ENCODE data around the gene RUNX1. TPM values are rescaled to one million over a fixed set of nuclear protein-coding genes. Genes with fewer than 3 reads are reported as not detected.

Gene RUNX1
- total and polyA plus RNA-seq, 10 of the 15 experiments (the other 5 are each of a cell fraction or from before 2014, with no cell fraction given), result 0.90 to 15.2 (median 4.1) TPM

- no peak for TF ChIP-seq ATF2 (IDR thresholded peaks at IDR 0.05; ENCODE audit: low read length)
- peak; percentile 42 for TF ChIP-seq RUNX3 (IDR thresholded peaks at IDR 0.05; ENCODE audit: low read length)
- no peak for TF ChIP-seq RCOR1 (conservative IDR thresholded peaks at IDR 0.05; ENCODE audit: low read depth, low read length)
- TF ChIP-seq USF1 (IDR thresholded peaks at IDR 0.05; ENCODE audit: borderline replicate concordance, extremely low read length, insufficient read depth, low read depth, low read length), result no peak
- no peak for TF ChIP-seq EZH2 (IDR thresholded peaks at IDR 0.05; ENCODE audit: borderline replicate concordance, control insufficient read depth, low read depth, low read length)
- TF ChIP-seq BMI1 (IDR thresholded peaks at IDR 0.05; ENCODE audit: borderline replicate concordance), result no peak
- TF ChIP-seq SMC3 (IDR thresholded peaks at IDR 0.05; ENCODE audit: borderline replicate concordance, low read length), result no peak
Measured at GRCh38 chr21:35015435-35016024, 33.6 kb downstream of the RUNX1 start (continued).

GRCh38 chr21:35014302-35015041 is 34.6 kb downstream of the RUNX1 start:
- Histone ChIP-seq H3K27me3 (replicated peaks in 1 of 2; ENCODE audit: control insufficient read depth in 2 of 2, insufficient read depth in 2 of 2, low read length in 1 of 2) (no peaks in the 10 kb centered on the region; a peak in 2 of 4 replicates), H3K4me1 (ENCODE audit: control insufficient read depth, insufficient read depth, low read length) (no peaks in the 10 kb centered on the region), H2AFZ (ENCODE audit: control insufficient read depth, low read depth, low read length) (no peak overlapping the region), H3K9me3 (replicated peaks; ENCODE audit: control insufficient read depth, insufficient read depth, low read length) (no peaks in the 10 kb centered on the region), H3K9ac (ENCODE audit: control insufficient read depth, insufficient read depth, low read length) (no peak overlapping the region), H4K20me1 (ENCODE audit: control insufficient read depth, insufficient read depth) (no peaks in the 10 kb centered on the region), H3K4me2 (ENCODE audit: control insufficient read depth, insufficient read depth) (no peak overlapping the region), H3K27ac (ENCODE audit: control insufficient read depth, insufficient read depth) (no peak overlapping the region), H3K36me3 (ENCODE audit: control insufficient read depth in 2 of 2, insufficient read depth in 2 of 2, low read length in 1 of 2) (no peaks in the 10 kb centered on the region), H3K79me2 (ENCODE audit: control insufficient read depth, insufficient read depth, low read length) (no peaks in the 10 kb centered on the region), H3K4me3 (no peak overlapping the region)
- ChIA-PET SMC1A (ENCODE audit: uncharacterized antibody, unreplicated experiment) (no interaction called here), POLR2A (no interaction called here), RAD21 (ENCODE audit: unreplicated experiment) (no interaction called here), CTCF (no interaction called here)
- whole genome bisulfite sequencing (ENCODE audit: insufficient coverage, insufficient replicate concordance, low lambda C conversion rate, missing lambda C conversion rate), result 48% methylated on average over 11 of the region's 11 CpGs
- FAIRE-seq (no peak), DNase-seq (ENCODE audit: low read depth, low spot score) (no peak), ATAC-seq (no peak)
- in situ Hi-C loops (cut with MboI) (no loop called here), intact Hi-C loops (cut with micrococcal nuclease; ENCODE audit: unreplicated experiment) (no loop called here)
- BruUV-seq (replicated peaks), result no TSS peak
- no peak for TF ChIP-seq ZBTB40 (IDR thresholded peaks at IDR 0.05; ENCODE audit: borderline replicate concordance)
- no peak for TF ChIP-seq E2F8 (IDR thresholded peaks at IDR 0.05; ENCODE audit: low read depth, partially characterized antibody)

Data from GM12878 (cell line).